ENCODE results near the gene TAF3.

DNA sequence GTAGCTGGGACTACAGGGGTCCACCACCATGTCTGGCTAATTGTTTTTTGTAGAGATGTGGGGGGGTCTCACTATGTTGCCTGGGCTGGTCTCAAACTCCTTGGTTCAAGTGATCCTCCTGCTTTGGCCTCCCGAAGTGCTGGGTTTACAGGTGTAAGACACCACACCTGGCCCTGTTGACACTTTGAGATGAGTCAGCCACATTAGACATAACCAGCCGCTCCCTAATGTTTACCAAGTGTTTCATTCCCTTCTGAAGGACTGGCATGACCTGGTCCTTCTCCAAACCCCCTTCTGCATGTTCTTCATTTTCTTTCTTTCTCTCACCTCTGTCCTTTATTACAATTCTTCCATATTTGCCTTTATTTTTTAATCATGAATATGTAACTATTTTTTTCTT is 67.8 kb downstream of the TAF3 start:
- TF ChIP-seq, protein P1, sequence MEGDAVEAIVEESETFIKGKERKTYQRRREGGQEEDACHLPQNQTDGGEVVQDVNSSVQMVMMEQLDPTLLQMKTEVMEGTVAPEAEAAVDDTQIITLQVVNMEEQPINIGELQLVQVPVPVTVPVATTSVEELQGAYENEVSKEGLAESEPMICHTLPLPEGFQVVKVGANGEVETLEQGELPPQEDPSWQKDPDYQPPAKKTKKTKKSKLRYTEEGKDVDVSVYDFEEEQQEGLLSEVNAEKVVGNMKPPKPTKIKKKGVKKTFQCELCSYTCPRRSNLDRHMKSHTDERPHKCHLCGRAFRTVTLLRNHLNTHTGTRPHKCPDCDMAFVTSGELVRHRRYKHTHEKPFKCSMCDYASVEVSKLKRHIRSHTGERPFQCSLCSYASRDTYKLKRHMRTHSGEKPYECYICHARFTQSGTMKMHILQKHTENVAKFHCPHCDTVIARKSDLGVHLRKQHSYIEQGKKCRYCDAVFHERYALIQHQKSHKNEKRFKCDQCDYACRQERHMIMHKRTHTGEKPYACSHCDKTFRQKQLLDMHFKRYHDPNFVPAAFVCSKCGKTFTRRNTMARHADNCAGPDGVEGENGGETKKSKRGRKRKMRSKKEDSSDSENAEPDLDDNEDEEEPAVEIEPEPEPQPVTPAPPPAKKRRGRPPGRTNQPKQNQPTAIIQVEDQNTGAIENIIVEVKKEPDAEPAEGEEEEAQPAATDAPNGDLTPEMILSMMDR (IDR thresholded peaks at IDR 0.05): no peak
- TF ChIP-seq EZH2 (IDR thresholded peaks at IDR 0.05; ENCODE audit: borderline replicate concordance, insufficient read depth, low read depth, low read length, poor library complexity, severe bottlenecking): no peak
